GM21381 (cell line): ENCODE results near the gene MYO7A.

Experiments used
- ATAC-seq: cut with Tn5 transposase; IDR thresholded peaks from one replicate; pipeline ENCODE4 v1.9.1; 2021; ENCODE audit warnings: mild to moderate bottlenecking, moderate library complexity; ENCODE audit not compliant: unreplicated experiment

Gene MYO7A

DNA sequence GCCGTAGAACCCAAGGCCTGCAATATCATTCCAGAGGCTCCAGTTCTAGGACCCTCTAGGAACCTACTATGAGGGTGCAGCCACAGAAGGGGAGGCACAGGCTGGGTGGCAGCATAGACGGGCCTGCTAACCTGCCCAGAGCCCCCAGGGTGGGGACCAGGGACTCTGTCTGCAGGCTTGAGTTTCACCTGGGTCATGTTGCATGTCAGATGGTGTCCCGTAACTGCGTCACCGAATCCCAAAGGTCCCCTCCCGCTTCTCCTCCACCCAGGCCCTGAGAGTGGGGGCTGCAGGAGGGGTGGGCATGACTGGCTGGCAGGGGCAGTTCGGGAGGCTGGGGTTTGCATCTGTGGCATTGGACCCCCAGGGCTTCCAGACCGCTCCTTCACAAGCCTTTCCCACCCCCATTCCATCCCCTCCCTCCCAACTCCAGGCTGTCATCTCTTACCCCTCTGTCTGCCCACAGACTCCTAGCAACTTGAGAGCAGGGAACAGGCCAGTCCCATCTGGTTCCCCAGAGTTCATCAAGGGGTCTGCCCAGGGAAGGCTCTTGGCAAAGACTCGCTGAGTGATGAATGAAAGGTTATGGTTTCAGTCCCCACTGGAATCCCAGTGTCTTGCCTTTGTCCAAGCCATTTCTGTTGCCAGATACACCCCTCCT lies 16.3 kb downstream of the MYO7A start:
- ATAC-seq: no peak

DNA sequence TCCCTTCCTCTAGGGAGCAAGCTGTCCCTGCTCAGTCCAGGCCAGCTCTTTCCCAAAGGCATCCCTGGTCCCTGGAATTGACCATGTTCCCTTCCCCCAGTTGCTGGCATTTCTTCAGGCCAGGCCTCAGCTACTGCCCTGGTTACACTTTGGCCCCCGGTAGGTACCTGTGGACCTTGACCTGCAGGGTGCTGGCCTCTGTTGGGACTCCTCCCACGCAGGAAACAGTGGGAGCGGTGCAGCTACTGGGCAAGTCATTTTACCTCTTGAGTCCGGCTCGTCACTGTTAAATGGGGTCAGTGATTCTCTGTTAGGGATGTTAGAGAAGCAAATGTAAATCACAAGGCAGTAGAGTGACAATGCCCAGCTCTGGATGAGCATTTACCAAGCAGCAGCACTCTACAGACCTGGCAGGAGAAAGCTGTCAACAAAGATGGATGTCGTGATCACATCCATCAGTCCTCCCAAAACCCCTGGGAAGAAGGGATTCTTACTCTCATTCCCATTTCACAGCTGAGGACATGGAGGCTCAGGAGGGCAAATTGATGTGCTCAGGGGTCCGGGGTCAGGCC lies 16.9 kb downstream of the MYO7A start:
- no peak for ATAC-seq

DNA sequence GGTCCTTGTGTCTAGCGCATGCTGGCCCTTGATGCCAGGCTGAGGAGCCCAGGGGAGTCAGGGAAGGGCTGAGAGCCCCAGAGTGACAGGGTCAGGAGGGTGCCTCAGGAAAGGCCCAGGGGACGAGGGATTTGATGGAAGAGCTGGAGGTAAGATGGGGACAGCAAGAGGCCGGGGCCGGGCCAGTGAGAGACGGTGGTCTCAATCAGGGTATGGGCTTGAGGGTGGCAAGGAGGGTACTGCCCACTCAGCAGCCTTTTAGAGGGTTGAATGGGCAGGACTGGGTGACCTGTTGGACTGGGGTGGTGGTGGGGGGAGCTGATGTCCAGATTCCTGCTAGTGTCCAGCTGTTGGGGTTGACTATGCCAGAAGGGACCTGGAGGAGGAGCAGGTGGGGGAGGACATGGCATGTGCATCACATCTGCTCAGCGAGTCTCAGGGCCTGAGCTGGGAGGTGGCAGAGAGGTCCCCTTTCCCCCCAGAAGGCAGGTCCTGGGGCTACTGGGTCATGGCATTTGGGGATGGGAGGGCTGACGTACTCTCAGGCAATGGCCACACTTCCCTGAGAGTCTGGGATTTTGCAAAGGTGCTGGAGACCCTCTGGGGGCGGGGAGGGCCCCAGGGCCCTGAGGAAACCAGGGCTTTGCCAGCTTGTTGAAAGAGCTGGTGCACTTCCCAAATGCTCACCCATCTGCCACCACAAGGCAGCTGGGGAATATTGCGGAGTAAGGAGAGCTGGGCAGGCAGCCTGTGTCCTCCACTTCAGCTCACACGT lies 18.4 kb downstream of the MYO7A start:
- no peak for ATAC-seq

DNA sequence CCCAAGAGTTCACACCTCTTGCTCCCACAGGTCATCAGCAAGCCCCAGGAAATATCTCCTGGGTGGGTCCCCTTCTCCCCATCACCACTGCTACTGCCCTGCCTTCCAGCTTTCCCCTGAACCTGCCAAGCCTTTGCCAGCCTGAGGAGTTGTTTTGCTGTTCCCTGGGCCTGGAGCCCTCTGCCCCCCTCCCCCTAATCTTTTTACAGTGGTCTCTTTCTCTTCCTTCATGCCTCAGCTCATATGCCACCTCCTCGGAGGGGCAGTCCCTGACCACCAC lies 18.9 kb downstream of the MYO7A start:
- no peak for ATAC-seq

- ATAC-seq: no peak
These were observed 19.7 kb downstream of the MYO7A start for GRCh38 chr11:77147668-77148321.

GRCh38 chr11:77148963-77149715 lies 21.1 kb downstream of the MYO7A start:
- ATAC-seq: no peak

- ATAC-seq: no peak
These were observed 21.8 kb downstream of the MYO7A start for GRCh38 chr11:77149716-77150392.

- ATAC-seq: no peak
These were observed 22.8 kb downstream of the MYO7A start for GRCh38 chr11:77150836-77151235.

DNA sequence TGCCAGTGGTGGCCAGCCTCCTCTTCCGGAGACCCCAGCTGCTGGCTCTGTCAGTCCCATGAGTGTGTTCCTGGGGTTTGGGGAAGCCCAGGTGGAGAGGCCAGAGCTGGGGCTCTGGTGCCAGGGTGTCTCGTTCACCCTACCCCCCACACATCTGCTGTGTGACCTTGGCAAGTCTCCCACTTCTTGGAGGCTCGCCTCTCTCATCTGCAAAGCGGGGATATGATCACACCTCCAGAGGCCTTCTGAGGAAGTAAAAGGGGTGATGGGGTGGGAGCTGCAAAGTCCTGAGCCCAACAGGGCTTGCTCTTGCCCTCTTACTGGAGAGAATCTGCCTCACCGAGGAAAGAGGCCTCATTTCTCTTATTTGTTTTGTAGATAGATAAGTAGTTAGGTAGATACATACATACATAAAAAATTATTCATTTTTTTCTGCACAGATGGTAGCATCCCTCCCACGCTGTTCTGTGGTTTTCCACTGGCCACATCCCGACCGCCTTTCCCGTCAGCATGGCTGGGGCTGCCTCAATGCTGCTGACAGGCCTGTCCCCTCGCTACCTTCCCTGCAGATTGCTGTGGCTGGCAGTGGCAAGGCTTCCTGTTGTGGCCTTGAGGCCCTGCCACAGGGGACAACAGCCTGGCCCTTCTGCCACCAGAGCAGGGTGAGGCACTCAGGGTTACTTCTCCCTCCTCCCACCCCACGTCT lies 23.9 kb downstream of the MYO7A start:
- ATAC-seq: no peak

GRCh38 chr11:77152846-77153245 lies 24.8 kb downstream of the MYO7A start:
- ATAC-seq: no peak

GRCh38 chr11:77153276-77154185 lies 25.5 kb downstream of the MYO7A start:
- no peak for ATAC-seq

GRCh38 chr11:77154381-77155081 lies 26.5 kb downstream of the MYO7A start:
- ATAC-seq: no peak

DNA sequence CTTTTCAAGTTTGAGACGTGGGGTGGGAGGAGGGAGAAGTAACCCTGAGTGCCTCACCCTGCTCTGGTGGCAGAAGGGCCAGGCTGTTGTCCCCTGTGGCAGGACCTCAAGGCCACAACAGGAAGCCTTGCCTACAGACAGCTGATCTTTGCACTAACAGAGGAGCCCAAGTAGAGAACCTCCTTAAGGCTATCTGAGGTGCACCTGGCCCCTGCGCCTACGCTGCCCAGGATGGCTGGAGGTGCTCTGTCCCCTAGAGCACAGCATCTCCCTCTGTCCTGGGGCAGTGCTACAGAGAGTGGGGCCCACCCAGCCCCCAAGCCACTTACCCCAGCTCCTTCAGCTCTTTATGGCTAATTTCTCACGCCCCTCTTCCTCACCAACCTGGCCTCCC lies 27.0 kb downstream of the MYO7A start:
- ATAC-seq: no peak

DNA sequence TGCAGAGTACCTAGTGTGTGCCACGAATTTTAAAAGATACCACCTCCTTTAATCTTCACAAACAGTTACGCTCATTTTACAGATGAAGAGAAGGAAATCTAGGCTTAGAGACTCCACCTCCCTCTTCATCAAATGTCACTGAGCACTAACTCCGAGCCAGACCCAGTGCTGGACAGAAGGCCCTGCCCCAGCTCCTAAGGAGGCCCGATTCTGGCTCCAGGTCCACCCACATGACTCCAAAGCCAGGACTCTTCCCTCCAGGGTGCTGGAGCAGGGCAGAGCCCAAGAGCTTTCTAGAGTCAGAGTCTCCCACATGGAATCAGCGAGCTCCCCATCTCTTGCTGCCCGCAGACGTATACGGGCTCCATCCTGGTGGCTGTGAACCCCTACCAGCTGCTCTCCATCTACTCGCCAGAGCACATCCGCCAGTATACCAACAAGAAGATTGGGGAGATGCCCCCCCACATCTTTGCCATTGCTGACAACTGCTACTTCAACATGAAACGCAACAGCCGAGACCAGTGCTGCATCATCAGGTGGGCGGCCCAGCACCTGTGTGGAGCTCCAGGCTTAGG lies 27.6 kb downstream of the MYO7A start:
- ATAC-seq: no peak

GRCh38 chr11:77156396-77157195 lies 28.6 kb downstream of the MYO7A start:
- ATAC-seq: no peak

DNA sequence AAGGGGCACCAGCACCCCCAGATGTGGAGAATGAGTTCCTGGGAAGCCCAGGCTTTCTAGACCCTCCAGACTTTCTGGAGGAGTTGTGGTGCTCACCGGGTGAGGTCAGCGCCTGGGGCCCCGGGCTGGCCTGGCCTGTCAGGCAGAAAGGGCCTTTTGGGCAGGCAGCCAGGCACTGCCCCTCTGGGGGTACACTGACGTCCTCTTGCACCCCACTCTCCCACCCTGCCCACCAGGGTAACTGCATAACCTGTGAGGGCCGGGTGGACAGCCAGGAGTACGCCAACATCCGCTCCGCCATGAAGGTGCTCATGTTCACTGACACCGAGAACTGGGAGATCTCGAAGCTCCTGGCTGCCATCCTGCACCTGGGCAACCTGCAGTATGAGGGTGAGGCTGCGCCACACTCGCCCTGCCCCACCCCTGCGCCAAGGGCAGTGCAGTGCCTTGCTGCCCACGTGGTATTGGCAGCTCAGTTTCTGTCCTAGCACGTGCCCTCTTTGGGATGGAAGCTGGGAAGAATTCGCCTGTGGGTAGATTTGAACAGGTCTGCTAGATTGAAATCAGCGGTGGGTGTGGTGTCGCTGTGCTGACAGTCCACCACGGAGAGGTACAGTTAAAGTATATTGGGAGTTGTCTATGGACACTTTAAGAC lies 30.1 kb downstream of the MYO7A start:
- no peak for ATAC-seq
